GM18870 (cell line): ENCODE results near the gene API5.
"Not testable (repeated sequence)": the region's sequence is repeated elsewhere in the genome, so short reads cannot be mapped to it uniquely, and the experiment has no call there.

Experiments
- ATAC-seq: cut with Tn5 transposase; IDR thresholded peaks from one replicate; pipeline ENCODE4 v1.9.1; 2021; ENCODE audit warnings: moderate library complexity; ENCODE audit not compliant: unreplicated experiment

Gene API5

DNA sequence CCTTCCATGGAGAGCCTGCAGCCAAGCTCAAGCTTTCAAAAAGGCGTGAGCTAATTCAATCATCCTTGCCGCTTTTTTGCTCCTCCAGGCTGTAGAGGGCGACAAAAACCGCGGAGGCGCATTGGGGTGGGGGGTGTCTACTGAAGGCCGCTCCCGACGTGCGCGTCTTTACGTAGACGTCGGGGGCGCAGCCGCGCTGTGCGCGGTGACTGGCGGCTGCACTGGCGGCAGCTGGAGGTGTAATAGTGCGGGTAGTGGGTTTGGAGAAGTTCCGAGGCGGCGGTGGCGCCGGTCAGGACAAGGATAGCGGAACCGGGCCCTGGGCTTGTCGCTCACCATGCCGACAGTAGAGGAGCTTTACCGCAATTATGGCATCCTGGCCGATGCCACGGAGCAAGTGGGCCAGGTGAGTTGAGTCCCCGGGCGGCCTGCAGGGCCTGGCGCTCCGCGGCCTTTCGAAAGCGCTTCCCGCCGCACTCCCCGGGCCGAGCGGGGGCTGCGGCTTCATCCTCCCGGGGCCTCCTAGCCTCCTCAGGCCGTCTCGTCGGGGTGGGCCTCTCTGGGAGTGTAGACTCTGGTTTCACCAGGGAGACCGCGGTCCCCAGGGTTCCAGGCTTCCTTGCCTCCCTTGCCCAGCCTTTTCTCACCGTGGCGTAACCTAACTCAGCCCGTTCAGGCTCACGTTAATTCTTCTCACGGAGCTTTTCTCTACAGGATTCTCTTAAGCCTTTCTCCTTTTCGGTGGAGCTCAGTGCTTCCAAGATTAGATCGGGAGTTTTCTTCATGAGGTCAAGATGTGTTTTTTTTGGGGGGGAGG, at the start of gene API5:
Gene API5 (plus strand): TSS at position 206 of the 817 bp plus-strand sequence. CDS start 132 bp downstream, at position 338.
- ATAC-seq: peak; percentile 96

- ATAC-seq: no peak
Observed at GRCh38 chr11:43267856-43268580, 43.8 kb upstream of the API5 start.

DNA sequence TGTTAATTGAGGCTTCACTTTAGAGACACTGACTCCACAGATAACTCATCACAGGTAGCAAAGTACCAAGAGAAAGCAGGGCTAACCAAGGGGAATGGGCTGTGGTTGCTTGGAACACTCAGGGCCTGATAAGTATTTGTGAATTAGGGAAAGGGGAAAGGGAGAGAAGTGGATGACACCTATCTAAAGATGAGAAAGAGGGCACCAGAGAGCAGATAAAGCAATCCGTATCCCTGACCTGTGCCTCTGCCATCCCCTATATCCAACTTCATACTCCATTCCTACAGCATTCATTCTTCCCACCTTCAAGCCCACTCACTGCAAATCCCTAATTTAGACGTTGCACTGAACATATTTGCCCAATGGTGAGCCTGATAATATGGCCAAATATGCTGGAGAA, 43.0 kb upstream of the API5 start:
- ATAC-seq: no peak

- ATAC-seq: no peak
Observed at GRCh38 chr11:43269254-43269918, 42.4 kb upstream of the API5 start.

- no peak for ATAC-seq
Observed at GRCh38 chr11:43270468-43270867, 41.3 kb upstream of the API5 start.

GRCh38 chr11:43278193-43278956, 33.4 kb upstream of the API5 start:
- no peak for ATAC-seq

DNA sequence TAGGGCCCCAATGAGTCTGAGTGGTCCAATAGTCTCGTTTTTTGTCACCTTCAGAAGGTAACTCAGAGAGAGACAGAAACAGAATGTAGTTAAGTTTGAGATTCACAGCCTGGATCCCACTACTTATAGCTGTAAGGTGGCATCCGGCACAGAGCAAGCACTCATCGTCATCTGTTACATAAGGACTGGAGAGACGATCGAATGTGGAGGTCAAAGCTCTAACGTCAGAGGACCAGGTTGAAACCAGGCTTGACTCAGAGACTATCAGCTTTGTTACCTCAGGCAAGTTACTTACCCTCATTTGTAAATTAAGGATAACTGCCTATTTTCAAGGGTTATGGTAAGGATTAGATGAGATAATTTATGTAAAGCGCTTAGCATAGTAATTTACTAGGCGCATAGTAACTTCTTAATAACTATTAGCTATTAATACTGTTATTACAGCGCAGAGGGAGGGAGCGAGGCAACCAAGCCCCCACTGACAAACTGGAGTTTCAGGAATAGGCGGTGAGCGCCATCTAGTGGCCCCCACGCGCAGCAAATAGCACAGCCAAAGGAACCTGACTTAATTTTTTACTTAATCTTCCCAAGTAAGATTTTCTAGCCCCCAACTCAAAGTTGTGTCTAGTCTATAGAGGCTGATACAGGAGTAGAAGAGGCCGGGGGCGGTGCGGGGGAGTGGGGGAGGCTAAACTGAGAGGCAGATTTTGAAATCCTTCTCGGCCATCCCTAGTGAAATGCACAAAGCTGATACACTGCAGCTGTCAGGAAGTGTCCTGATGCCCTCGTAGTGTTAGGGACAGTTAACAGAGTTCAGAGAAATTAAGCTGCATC, 29.0 kb upstream of the API5 start:
- ATAC-seq: peak; percentile 67

DNA sequence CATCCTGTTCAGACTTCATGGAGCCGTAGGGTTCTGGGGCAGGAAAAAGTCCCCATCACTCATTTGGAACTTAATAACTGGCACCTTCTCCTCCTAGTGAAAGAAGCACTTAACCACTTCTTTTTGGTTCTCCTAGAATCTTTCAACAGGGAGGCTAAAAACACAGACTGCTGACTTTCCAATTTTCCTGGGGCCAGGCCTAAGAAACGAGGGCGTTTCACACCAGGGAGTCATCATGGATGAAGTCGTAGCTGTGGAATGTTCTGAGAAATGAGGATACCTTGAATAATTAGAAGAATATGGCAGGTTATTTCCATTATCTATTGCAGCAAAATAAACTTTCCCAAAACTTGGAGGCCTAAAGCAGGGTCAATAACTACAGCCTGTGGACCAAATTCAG, 26.0 kb upstream of the API5 start:
- no peak for ATAC-seq

DNA sequence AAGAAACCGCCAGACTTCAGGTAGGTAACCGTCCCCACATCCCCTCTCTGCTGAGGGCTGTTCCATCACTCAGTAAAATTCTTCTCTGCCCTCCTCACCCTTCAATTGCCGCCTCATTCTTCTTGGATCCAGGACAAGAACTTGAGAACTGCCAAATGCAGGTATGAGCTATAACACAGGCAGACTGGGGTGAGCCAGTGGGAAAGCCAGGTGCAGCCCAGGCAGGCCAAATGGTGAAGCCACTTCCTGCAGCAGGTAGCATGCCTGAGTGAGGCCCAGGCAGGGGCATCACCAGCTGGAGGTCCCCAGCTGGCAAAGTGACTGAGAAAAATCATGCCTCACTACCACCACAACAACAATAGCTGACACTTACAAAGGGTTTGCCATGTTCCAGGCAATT, 22.4 kb upstream of the API5 start:
- ATAC-seq: no peak

GRCh38 chr11:43298397-43298796, 13.4 kb upstream of the API5 start:
- no peak for ATAC-seq

GRCh38 chr11:43315966-43316365, 4.2 kb downstream of the API5 start:
- ATAC-seq: no peak

DNA sequence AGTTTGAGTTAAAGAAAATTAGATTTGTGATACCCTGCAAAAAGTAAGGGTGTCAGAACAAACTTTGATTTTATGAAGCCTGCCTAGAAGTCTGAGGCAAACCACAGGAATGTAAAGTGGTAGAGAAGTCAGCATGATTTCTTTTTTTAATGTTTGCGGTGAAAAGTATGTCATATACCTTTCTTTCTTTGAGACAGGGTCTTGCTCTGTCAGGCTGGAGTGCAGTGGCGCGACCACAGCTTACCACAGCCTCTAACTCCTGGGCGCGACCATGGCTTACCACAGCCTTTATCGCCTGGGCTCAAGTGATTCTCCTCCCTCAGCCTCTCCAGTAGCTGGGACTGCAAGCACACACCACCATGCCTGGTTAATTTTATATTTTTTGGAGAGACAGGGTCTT, 4.7 kb downstream of the API5 start:
- no peak for ATAC-seq

GRCh38 chr11:43327987-43328386, 16.2 kb downstream of the API5 start:
- ATAC-seq: no peak

- no peak for ATAC-seq
Observed at GRCh38 chr11:43328482-43328881, 16.7 kb downstream of the API5 start.

DNA sequence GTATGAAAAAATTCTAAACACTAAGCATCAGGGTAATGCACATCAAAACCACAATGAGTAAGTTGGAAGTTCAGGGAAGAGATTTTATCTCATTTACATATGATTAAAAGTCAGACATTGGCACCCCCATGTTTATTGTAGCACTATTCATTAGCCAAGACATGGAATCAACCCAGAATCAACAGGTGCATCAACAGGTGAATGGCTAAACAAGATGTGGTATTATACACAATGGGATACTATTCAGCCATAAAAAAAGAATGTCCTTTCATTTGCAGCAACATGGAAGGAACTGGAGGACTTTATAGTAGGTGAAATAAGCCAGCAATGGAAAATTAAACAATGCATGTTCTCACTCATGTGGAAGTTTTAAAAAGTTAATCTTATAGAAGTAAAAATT, 29.4 kb downstream of the API5 start:
- ATAC-seq: no peak

DNA sequence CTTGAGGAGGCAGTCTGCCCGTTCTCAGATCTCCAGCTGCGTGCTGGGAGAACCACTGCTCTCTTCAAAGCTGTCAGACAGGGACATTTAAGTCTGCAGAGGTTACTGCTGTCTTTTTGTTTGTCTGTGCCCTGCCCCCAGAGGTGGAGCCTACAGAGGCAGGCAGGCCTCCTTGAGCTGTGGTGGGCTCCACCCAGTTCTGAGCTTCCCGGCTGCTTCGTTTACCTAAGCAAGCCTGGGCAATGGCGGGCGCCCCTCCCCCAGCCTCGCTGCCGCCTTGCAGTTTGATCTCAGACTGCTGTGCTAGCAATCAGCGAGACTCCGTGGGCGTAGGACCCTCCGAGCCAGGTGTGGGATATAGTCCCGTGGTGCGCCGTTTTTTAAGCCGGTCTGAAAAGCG, 39.6 kb downstream of the API5 start:
- ATAC-seq: not testable (repeated sequence)

GRCh38 chr11:43354311-43354710, 42.5 kb downstream of the API5 start:
- no peak for ATAC-seq

DNA sequence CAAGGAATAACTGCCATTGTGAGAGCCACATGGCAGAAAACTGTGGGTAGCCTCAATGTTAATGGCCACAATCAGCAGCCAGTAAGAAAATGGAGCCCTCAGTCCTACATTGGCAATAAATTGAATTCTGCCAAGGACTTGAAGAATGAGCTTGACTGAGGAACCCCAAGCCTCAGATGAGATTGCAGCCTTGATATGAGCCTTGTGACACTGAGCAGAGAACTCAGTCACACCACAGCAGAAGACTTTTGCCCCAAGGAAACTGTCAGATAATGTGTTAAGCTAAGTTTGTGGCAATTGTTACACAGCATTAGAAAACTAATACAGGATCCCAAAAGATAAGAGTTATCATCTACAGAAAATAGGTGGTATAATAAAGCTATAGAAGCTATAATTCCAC, 44.5 kb downstream of the API5 start:
- no peak for ATAC-seq

GRCh38 chr11:43358279-43358800, 46.5 kb downstream of the API5 start:
- no peak for ATAC-seq
